Immature natural killer cell (primary cell): ENCODE results near the gene CETN3. TPM values are rescaled to one million over a fixed set of nuclear protein-coding genes. Genes with fewer than 3 reads are reported as not detected.
"Not testable (repeated sequence)": the region's sequence is repeated elsewhere in the genome, so short reads cannot be mapped to it uniquely, and the experiment has no call there.

Source experiments
- DNase-seq, 3 donors: peaks; one replicate each; pipeline ENCODE4 v3.0.0; 2022; ENCODE audit warnings: mixed read lengths in 1 of 3
- H3K27ac Mint-ChIP-seq, 6 donors: one replicate each; pipeline ENCODE4 v1.8.0; 2020; ENCODE audit warnings: mixed read lengths in 6 of 6, mild to moderate bottlenecking in 5 of 6, inconsistent platforms in 4 of 6, moderate library complexity in 3 of 6
- H3K27me3 Mint-ChIP-seq, 3 donors: one replicate each; pipeline ENCODE4 v1.8.0; 2020 to 2021; ENCODE audit warnings: low read depth in 3 of 3, mild to moderate bottlenecking in 3 of 3, mixed read lengths in 3 of 3, moderate library complexity in 3 of 3, inconsistent platforms in 1 of 3
- H3K36me3 Mint-ChIP-seq, 3 donors: one replicate each; pipeline ENCODE4 v1.8.0; 2020; ENCODE audit warnings: mixed read lengths in 3 of 3, inconsistent platforms in 2 of 3, mild to moderate bottlenecking in 2 of 3
- H3K4me1 Mint-ChIP-seq, 2 donors: one replicate each; pipeline ENCODE4 v1.8.0; 2020; ENCODE audit warnings: inconsistent platforms in 2 of 2, mild to moderate bottlenecking in 2 of 2, mixed read lengths in 2 of 2, moderate library complexity in 1 of 2
- H3K4me3 Mint-ChIP-seq, 5 donors: one replicate each; pipeline ENCODE4 v1.8.0; 2020; ENCODE audit warnings: mild to moderate bottlenecking in 5 of 5, mixed read lengths in 5 of 5, inconsistent platforms in 3 of 5, moderate library complexity in 3 of 5
- H3K9me3 Mint-ChIP-seq, 6 donors: one replicate each; pipeline ENCODE4 v1.8.0; 2020; ENCODE audit warnings: mild to moderate bottlenecking in 6 of 6, mixed read lengths in 6 of 6, inconsistent platforms in 4 of 6, moderate library complexity in 3 of 6
- polyA plus RNA-seq, 3 donors: library from polyadenylated mRNA; unstranded; fragments of 300-500 nt; fragmentation: Illumina TruSeq; gene quantifications; one replicate each; pipeline ENCODE4 v1.2.3, GENCODE V29; 2021

The CETN3 gene
- polyA plus RNA-seq, 3 donors from 2014 or later = 2.2 to 15.1 (median 10.7) TPM

DNA sequence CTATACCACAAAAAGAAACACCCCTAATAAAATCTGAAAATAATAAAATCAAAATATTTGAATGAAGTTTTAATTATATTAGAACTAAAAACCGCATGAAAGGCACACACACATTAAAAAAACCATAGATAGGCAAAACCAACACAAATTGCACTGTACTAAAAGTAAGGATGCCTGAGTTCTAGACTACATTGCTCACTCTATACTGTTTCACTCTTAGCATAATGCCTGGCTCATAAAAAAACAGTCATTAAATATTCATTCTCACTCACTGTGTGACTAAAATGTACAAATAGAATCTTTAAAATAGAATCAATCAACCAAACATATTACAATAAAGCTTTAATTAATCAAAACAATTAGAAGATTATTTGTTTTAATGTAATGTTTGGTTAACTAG lies 41.7 kb downstream of the CETN3 start:
- H3K9me3 Mint-ChIP-seq = peaks cover 0 to 6% (median 0%) of the 10 kb centered on the region in 6 donors
- no peaks in the 10 kb centered on the region for H3K4me1 Mint-ChIP-seq
- no peak overlapping the region for H3K4me3 Mint-ChIP-seq
- H3K36me3 Mint-ChIP-seq = peaks cover 0 to 5% (median 0%) of the 10 kb centered on the region in 3 donors
- H3K27me3 Mint-ChIP-seq = peaks cover 0 to 14% (median 0%) of the 10 kb centered on the region in 3 donors
- H3K27ac Mint-ChIP-seq = no peak overlapping the region
- no peak for DNase-seq

DNA sequence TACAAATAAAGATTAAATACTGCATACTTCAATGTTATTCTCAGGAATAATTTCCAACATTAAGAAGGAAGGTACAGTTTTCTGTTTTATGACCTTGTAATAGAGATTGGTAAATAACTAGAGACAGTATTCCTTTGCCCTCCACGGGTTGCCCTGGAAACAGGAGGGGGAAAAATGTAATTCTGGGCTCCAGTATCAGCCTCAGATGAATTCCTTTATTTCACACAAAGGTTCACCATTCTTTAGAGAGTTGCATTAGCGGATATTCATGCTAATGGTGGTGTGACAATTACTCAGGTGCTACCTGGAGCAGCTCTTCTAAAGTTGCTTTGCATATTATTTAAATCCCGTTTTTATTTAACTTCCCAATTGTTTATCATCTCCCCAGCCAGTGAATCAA lies 42.6 kb downstream of the CETN3 start:
- Mint-ChIP-seq H3K27ac (no peak overlapping the region), H3K36me3 (peaks cover 0 to 4% (median 0%) of the 10 kb centered on the region in 3 donors), H3K4me1 (no peaks in the 10 kb centered on the region), H3K9me3 (peaks cover 0 to 4% (median 0%) of the 10 kb centered on the region in 6 donors), H3K4me3 (no peak overlapping the region), H3K27me3 (peaks cover 0 to 14% (median under 1%) of the 10 kb centered on the region in 3 donors)
- DNase-seq = no peak

DNA sequence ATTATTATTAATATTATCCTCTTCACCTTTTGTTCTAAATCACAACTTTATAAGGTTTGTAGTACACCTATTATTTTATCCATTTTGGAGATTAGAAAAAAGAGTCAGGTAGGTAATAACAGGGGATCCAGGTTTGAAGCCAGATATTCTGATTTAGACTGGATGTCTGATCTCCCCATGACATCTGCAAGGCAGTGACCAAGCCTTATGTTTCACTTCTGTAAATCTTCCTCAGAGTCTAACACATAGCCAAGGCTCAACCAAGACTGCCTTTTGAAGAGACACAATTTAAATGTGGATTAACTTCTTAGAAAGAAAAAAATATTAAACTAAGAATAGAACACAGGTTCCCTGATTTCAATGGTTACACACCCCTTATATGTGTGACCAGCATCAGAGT lies 44.2 kb downstream of the CETN3 start:
- Mint-ChIP-seq H3K27me3 (peaks cover 0 to 17% (median 6%) of the 10 kb centered on the region in 3 donors), H3K9me3 (peaks cover 0 to 2% (median 0%) of the 10 kb centered on the region in 6 donors)

DNA sequence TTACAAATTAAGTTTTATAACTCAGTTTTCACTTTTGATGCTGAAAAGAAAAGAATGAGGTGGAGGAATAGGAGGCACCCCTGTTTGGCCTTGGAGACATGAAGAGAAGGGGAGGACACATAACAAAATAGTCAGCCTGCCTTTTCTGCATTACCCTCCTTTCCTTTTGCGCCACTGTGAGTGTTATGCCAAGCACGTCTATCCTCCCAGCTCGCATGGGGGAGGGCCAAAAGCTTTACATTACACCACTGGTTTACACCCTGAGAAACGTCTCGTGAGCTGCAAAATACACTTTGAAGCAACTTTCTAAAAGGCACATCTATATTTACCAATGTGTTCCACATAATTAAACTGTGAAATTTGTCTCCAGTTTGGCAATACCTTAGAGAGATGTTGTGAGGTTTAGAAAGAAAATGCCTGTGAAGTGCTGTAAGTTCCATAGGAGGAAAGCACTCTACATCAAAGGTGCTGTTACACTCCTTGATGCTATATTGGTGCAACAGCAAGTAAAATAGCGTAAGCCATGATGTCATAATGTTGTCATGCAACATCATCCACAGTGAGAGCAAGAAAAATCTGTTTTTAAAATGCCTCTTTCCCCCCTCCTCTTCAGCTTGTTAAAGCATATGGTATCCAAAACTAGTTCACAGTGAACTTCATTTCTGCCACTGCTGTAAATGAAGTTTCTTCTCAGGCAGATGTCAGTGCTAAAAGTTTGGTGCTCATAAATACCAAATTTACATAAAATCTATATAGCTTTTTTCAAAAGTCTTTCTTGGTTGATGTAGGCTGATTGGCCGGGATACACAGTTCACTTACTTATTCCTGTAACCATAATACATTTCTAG lies 50.3 kb downstream of the CETN3 start:
- no peak for DNase-seq
- Mint-ChIP-seq H3K9me3 (no peaks in the 10 kb centered on the region), H3K4me3 (no peak overlapping the region), H3K27ac (no peak overlapping the region), H3K36me3 (no peaks in the 10 kb centered on the region), H3K27me3 (peaks cover 0 to 10% (median 7%) of the 10 kb centered on the region in 3 donors), H3K4me1 (no peaks in the 10 kb centered on the region)

More for the DNA sequence above, 44.2 kb downstream of the CETN3 start:
- Mint-ChIP-seq H3K4me3 (no peak overlapping the region), H3K36me3 (no peaks in the 10 kb centered on the region), H3K4me1 (no peaks in the 10 kb centered on the region), H3K27ac (no peak overlapping the region)
- no peak for DNase-seq

DNA sequence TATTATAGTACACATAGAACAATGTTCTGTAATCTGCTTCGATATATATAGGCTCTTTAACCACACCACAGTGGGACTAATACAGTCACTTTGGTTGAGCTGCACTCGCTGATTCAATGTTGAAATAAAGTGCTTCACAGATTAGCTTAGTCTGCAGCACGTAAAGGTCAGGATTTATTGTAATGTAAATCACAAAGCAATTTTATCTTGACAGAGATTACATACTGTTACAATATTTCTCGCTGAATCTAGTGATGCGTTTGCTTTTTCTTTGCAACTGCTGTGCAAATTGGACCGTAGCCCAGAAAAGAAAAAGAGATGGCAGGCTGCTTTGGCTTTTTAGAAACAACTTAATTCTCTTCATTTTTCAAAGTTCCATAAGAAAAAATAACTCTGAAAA lies 52.9 kb downstream of the CETN3 start:
- Mint-ChIP-seq H3K27me3 (peaks cover 0 to 4% (median 3%) of the 10 kb centered on the region in 3 donors), H3K4me1 (no peaks in the 10 kb centered on the region), H3K27ac (no peak overlapping the region), H3K9me3 (no peaks in the 10 kb centered on the region), H3K4me3 (no peak overlapping the region), H3K36me3 (no peaks in the 10 kb centered on the region)
- no peak for DNase-seq

DNA sequence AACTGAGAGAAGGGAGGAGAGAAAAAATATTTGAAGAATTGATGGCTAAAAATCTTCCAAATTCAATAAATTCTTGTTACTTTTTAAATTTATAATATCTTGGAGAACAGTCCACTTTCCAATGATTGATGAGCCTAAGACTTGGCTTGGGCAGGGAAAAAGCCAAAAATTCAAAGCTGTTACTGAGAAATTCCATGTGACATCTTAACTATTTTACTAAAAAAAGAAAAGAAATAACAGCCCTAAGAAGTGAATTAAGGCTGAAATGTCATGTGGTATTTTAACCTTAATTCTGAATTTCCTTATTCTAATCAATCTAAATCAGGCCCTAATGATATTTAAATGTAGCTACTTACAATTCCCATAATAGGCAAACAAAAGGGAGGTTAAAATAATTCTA lies 53.4 kb downstream of the CETN3 start:
- H3K36me3 Mint-ChIP-seq = no peaks in the 10 kb centered on the region
- H3K27me3 Mint-ChIP-seq = peaks cover 0 to 3% (median 3%) of the 10 kb centered on the region in 3 donors
- H3K4me1 Mint-ChIP-seq = no peaks in the 10 kb centered on the region
- no peak overlapping the region for H3K4me3 Mint-ChIP-seq
- H3K9me3 Mint-ChIP-seq = no peaks in the 10 kb centered on the region
- DNase-seq = no peak
- no peak overlapping the region for H3K27ac Mint-ChIP-seq

DNA sequence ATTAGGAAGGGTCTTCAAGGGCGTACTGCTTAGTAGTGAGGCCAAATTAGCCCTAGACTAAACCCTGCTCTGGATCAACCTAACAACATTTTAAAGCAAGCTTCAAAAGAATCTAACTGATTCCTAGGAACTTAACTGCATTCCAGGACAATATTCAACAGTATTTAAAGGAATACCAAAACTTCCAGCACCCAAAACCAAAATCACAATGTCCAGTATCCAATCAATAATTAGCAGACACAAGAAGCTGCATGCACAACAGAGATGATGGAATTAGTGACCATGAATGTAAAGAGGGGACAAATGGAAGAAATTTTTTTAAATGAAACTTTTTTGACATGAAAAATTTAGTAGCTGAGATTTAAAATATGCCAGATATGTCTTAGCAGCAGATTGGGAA lies 53.9 kb downstream of the CETN3 start:
- no peaks in the 10 kb centered on the region for H3K4me1 Mint-ChIP-seq
- no peak for DNase-seq
- no peaks in the 10 kb centered on the region for H3K9me3 Mint-ChIP-seq
- no peak overlapping the region for H3K4me3 Mint-ChIP-seq
- no peak overlapping the region for H3K27ac Mint-ChIP-seq
- H3K27me3 Mint-ChIP-seq = peaks cover 0 to 2% (median 1%) of the 10 kb centered on the region in 3 donors
- H3K36me3 Mint-ChIP-seq = no peaks in the 10 kb centered on the region

DNA sequence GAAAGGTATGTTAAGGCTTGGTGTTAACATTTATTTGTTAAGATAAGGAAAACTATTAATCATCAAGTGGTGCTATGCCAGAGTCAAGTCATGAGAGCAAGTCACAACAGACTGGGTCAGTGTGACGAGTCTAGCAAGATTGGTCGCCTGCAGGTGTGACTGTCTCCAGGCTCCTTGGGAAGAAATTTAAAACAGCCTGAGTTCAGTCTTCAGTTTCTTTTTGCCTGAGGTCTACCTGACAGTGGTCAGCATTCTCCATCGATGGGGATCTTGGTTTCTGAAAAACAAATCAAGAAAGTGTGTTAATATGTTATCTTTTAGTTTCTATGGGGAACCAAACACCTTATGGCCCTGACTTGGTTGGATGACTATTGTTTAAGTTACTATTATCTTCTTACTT lies 56.3 kb downstream of the CETN3 start:
- H3K4me1 Mint-ChIP-seq = no peaks in the 10 kb centered on the region
- H3K36me3 Mint-ChIP-seq = no peaks in the 10 kb centered on the region
- peaks cover 0 to 3% (median 3%) of the 10 kb centered on the region in 3 donors for H3K27me3 Mint-ChIP-seq
- no peak overlapping the region for H3K4me3 Mint-ChIP-seq
- DNase-seq = no peak
- no peak overlapping the region for H3K27ac Mint-ChIP-seq
- H3K9me3 Mint-ChIP-seq = no peaks in the 10 kb centered on the region

DNA sequence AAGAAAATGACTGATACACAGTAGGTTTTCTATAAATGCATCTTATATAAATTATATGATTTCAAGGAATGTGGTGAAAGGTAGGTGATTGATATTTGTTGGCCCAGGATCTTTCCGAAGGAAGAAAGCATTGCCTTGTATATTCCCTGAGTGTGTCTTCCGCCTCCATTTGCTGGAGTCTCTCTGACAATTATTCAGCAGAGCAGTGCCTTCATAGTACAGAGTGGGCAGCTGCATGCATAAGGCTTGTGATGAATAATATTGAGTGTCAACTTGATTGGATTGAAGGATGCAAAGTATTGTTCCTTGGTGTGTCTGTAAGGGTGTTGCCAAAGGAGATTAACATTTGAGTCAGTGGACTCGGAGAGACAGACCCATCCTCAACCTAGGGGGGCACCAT lies 58.5 kb downstream of the CETN3 start:
- no peaks in the 10 kb centered on the region for H3K9me3 Mint-ChIP-seq
- DNase-seq = no peak
- no peaks in the 10 kb centered on the region for H3K4me1 Mint-ChIP-seq

DNA sequence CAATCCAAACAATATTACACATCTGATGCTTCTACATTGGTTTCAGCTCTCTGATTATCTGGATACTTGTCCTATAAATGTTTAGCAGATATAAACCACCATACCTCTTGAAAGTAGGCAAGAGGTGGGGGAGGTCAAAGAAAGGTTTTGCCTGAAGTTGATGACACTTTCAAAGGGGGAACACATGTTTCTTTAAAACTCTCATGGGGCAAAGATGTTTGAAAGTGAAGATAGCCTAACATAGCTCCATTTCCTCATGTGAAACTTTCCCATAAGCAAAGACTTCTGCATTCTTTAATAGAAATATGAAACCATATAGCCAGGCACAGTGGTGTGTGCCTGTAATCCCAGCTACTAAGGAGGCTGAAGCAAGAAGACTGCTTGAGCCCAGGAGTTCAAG lies 62.1 kb downstream of the CETN3 start:
- Mint-ChIP-seq H3K4me1 (no peaks in the 10 kb centered on the region), H3K27ac (no peak overlapping the region), H3K36me3 (no peaks in the 10 kb centered on the region)

More for the DNA sequence above, 58.5 kb downstream of the CETN3 start:
- Mint-ChIP-seq H3K4me3 (no peak overlapping the region), H3K27me3 (peaks cover 0 to 5% (median 5%) of the 10 kb centered on the region in 3 donors), H3K27ac (no peak overlapping the region), H3K36me3 (no peaks in the 10 kb centered on the region)

DNA sequence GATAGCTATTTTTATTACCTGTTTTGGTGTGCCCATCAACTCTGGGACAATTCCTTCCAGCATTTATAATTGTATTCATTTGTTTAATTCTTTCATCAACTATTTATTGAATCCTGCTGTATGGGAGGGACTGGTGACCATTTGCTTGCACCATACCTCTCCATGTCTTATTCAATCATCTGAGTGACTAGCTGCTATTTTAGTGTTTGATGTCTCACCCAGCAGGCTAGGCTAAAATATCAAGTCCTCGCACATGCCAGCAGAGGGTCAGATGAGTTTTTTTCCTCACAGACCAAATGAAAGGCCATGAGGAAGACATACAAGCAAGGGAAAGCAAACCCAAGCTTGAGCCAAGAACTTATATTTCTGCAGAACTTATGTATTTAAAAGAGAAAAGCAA lies 63.9 kb downstream of the CETN3 start:
- DNase-seq = no peak
- H3K4me3 Mint-ChIP-seq = no peak overlapping the region
- peaks cover 0 to 2% (median 0%) of the 10 kb centered on the region in 6 donors for H3K9me3 Mint-ChIP-seq
- no peak overlapping the region for H3K27ac Mint-ChIP-seq
- H3K4me1 Mint-ChIP-seq = no peaks in the 10 kb centered on the region
- H3K36me3 Mint-ChIP-seq = no peaks in the 10 kb centered on the region
- H3K27me3 Mint-ChIP-seq = peaks cover 0 to 8% (median 5%) of the 10 kb centered on the region in 3 donors

More for the DNA sequence above, 62.1 kb downstream of the CETN3 start:
- Mint-ChIP-seq H3K27me3 (peaks cover 0 to 8% (median 5%) of the 10 kb centered on the region in 3 donors), H3K4me3 (no peak overlapping the region), H3K9me3 (peaks cover 0 to 2% (median 0%) of the 10 kb centered on the region in 6 donors)
- DNase-seq = no peak

DNA sequence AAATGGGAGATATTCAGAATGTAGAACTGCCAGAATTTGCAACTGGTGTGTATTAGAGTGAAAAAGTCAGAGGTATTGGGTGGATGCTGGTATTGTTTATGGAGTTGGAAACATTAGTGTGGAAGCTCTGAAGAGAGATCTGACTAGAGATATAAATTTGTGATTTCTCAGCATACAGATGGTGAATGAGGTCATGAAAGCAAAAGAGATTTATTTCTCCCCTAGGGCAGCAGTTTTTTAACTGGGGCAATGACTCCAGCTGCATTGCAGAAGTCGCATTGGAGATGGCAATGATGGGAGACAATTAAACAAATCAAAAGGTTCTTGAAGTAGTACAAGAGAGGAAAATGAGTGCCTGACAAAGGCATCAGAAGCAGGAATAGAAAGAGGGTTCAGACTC lies 64.9 kb downstream of the CETN3 start:
- Mint-ChIP-seq H3K4me3 (no peak overlapping the region), H3K36me3 (no peaks in the 10 kb centered on the region), H3K9me3 (peaks cover 0 to 2% (median 0%) of the 10 kb centered on the region in 6 donors), H3K27me3 (peaks cover 0 to 7% (median 5%) of the 10 kb centered on the region in 3 donors), H3K27ac (no peak overlapping the region), H3K4me1 (no peaks in the 10 kb centered on the region)
- DNase-seq = no peak

DNA sequence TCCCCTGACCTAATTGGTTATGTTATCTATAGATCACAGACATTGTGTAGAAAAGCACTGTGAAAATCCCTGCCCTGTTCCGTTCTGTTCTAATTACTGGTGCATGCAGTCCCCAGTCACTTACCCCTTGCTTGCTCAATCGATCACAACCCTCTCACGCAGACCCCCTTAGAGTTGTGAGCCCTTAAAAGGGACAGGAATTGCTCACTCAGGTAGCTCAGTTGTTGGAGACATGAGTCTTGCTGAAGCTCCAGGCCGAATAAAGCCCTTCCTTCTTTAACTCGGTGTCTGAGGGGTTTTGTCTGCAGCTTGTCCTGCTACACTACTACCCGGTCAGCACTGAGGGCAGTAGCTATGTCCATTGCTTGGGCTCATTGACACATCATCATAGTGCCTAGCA lies 65.8 kb downstream of the CETN3 start:
- not testable (repeated sequence) for H3K4me3 Mint-ChIP-seq, H3K36me3 Mint-ChIP-seq, H3K4me1 Mint-ChIP-seq, H3K9me3 Mint-ChIP-seq, DNase-seq, H3K27ac Mint-ChIP-seq, H3K27me3 Mint-ChIP-seq

DNA sequence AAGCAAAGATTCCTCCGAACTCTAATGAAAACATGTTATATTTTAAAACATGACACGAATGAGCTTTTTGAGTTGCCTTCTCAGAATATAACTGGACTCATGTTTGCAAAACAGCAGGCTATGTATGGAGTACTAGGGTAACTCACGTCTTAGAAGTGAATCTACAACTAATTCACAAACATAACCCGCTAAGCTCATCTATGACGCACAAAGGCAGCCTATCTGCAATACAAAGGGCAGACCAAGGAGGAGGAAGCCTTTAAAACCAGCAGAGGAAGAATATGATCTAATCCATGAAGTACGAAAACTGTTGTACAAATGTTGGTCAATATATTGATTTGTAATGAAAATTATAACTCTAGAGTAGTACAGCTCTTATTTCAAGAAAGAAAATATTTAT lies 67.0 kb downstream of the CETN3 start:
- no peak for DNase-seq
- peaks cover 0 to 2% (median 0%) of the 10 kb centered on the region in 6 donors for H3K9me3 Mint-ChIP-seq
- peaks cover 0 to 7% (median 0%) of the 10 kb centered on the region in 3 donors for H3K27me3 Mint-ChIP-seq
- no peak overlapping the region for H3K4me3 Mint-ChIP-seq
- H3K36me3 Mint-ChIP-seq = no peaks in the 10 kb centered on the region
- H3K27ac Mint-ChIP-seq = no peak overlapping the region
- H3K4me1 Mint-ChIP-seq = no peaks in the 10 kb centered on the region
